H1 (cell line): ENCODE results near the gene CCR8. TPM values are rescaled to one million over a fixed set of nuclear protein-coding genes. Genes with fewer than 3 reads are reported as not detected.

Experiments
- CTCF ChIA-PET: fragments of 300-600 bp; sonication (Branson Sonifier 250); formaldehyde crosslinking; loops from one replicate; lab custom pipeline; 2021; ENCODE audit not compliant: partially characterized antibody; lab: Charles Lee
- POLR2A ChIA-PET: fragments of 300-600 bp; sonication (Branson Sonifier 250); formaldehyde crosslinking; loops from one replicate; lab custom pipeline; 2021; ENCODE audit warnings: inconsistent platforms; ENCODE audit not compliant: partially characterized antibody; lab: Charles Lee
- DNase-seq, 2 experiments: peaks; one replicate each; pipeline versions ENCODE4 v3.0.0 to v3.0.0-alpha.2; 2010 to 2022; ENCODE audit warnings: low spot score in 2 of 2, low read depth in 1 of 2, mixed read lengths in 1 of 2
- FAIRE-seq: peaks from 2 replicates; lab custom pipeline; 2011; peaks lifted over from hg19 to GRCh38; lab: Jason Lieb, UNC
- H2AFZ ChIP-seq: 2 replicates; pipeline ENCODE4 v1.8.1; 2012; ENCODE audit warnings: low read length, inconsistent platforms
- H2AK5ac ChIP-seq: 2 replicates; pipeline ENCODE4 v1.6.1; 2013; ENCODE audit warnings: low read depth, low read length
- H2BK120ac ChIP-seq: replicated peaks from 2 replicates; pipeline ENCODE3; 2013; ENCODE audit warnings: low read depth, low read length, inconsistent platforms
- H2BK12ac ChIP-seq: 2 replicates; pipeline ENCODE4 v1.6.1; 2013; ENCODE audit warnings: low read depth, low read length
- H2BK15ac ChIP-seq: 2 replicates; pipeline ENCODE4 v1.6.1; 2013; ENCODE audit warnings: low read length
- H2BK20ac ChIP-seq: 2 replicates; pipeline ENCODE4 v1.6.1; 2013; ENCODE audit warnings: low read length
- H2BK5ac ChIP-seq: 2 replicates; pipeline ENCODE4 v1.6.1; 2013; ENCODE audit warnings: low read depth, low read length
- H3K14ac ChIP-seq: 2 replicates; pipeline ENCODE4 v1.6.1; 2013; ENCODE audit warnings: inconsistent platforms; ENCODE audit not compliant: insufficient read length
- H3K18ac ChIP-seq: 2 replicates; pipeline ENCODE4 v1.6.1; 2013; ENCODE audit warnings: low read length; ENCODE audit errors: extremely low read depth
- H3K23ac ChIP-seq: 2 replicates; pipeline ENCODE4 v1.6.1; 2013; ENCODE audit warnings: inconsistent platforms; ENCODE audit not compliant: insufficient read length
- H3K23me2 ChIP-seq: 2 replicates; pipeline ENCODE4 v1.6.1; 2013; ENCODE audit warnings: low read depth, low read length
- H3K27ac ChIP-seq: 2 replicates; pipeline ENCODE4 v1.6.1; 2011; ENCODE audit warnings: low read depth, low read length, inconsistent platforms
- H3K27me3 ChIP-seq, 4 experiments: replicated peaks in 1 of 4; 1 replicate in 1 of 4; 2 replicates in 3 of 4; pipeline versions ENCODE4 v1.6.1 to v1.8.1; 2011 to 2013; ENCODE audit warnings: low read length in 3 of 4, mild to moderate bottlenecking in 3 of 4, inconsistent platforms in 2 of 4, mixed read lengths in 2 of 4, moderate library complexity in 1 of 4; ENCODE audit not compliant: control insufficient read depth in 3 of 4, insufficient read depth in 3 of 4; ENCODE audit errors: extremely low read depth in 1 of 4
- H3K36me3 ChIP-seq, 4 experiments: 2 replicates each; pipeline versions ENCODE4 v1.6.1 to v1.8.1; 2011 to 2013; ENCODE audit warnings: mild to moderate bottlenecking in 4 of 4, low read length in 3 of 4, moderate library complexity in 2 of 4, control low read depth in 1 of 4, inconsistent platforms in 1 of 4; ENCODE audit not compliant: insufficient read depth in 4 of 4, control insufficient read depth in 2 of 4
- H3K4ac ChIP-seq: replicated peaks from 2 replicates; pipeline ENCODE3; 2013; ENCODE audit warnings: low read length, low read depth, mixed read lengths, inconsistent platforms; ENCODE audit not compliant: insufficient read length
- H3K4me1 ChIP-seq, 4 experiments: replicated peaks in 1 of 4; 1 replicate in 1 of 4; 2 replicates in 3 of 4; pipeline versions ENCODE4 v1.6.1 to v1.8.1; 2011 to 2013; ENCODE audit warnings: low read length in 3 of 4, inconsistent platforms in 2 of 4, mixed read lengths in 1 of 4; ENCODE audit not compliant: insufficient read depth in 4 of 4, control insufficient read depth in 3 of 4
- H3K4me2 ChIP-seq, 2 experiments: 2 replicates each; pipeline versions ENCODE4 v1.6.1 to v1.8.1; 2011 to 2013; ENCODE audit warnings: low read depth in 2 of 2, low read length in 2 of 2, control low read depth in 1 of 2, inconsistent platforms in 1 of 2, mild to moderate bottlenecking in 1 of 2; ENCODE audit not compliant: insufficient read depth in 1 of 2
- H3K4me3 ChIP-seq, 4 experiments: fragments of 200-600, 300-600 bp in 1 of 4; sonication (generic), shearing (Covaris generic), sonication (Bioruptor Twin) in 1 of 4; 2 replicates each; pipeline versions ENCODE4 v1.5.1 to v1.8.1; 2011 to 2016; ENCODE audit warnings: low read length in 4 of 4, low read depth in 3 of 4, control low read depth in 2 of 4, inconsistent platforms in 2 of 4, mild to moderate bottlenecking in 2 of 4, mixed read lengths in 1 of 4, moderate library complexity in 1 of 4; ENCODE audit not compliant: insufficient read depth in 2 of 4; ENCODE audit errors: extremely low read depth in 1 of 4
- H3K56ac ChIP-seq: replicated peaks from 2 replicates; pipeline ENCODE3; 2013; ENCODE audit warnings: low read depth, mild to moderate bottlenecking, mixed read lengths, low read length, inconsistent platforms; ENCODE audit not compliant: insufficient read length
- H3K79me1 ChIP-seq: 2 replicates; pipeline ENCODE4 v1.6.1; 2013; ENCODE audit warnings: low read depth, low read length, control low read depth
- H3K79me2 ChIP-seq, 2 experiments: 2 replicates each; pipeline versions ENCODE4 v1.6.1 to v1.8.1; 2012 to 2013; ENCODE audit warnings: low read length in 2 of 2, mild to moderate bottlenecking in 2 of 2, inconsistent platforms in 1 of 2; ENCODE audit not compliant: insufficient read depth in 2 of 2, control insufficient read depth in 1 of 2
- H3K9ac ChIP-seq, 4 experiments: replicated peaks in 1 of 4; 1 replicate in 1 of 4; 2 replicates in 3 of 4; pipeline versions ENCODE4 v1.6.1 to v1.8.1; 2011 to 2013; ENCODE audit warnings: low read depth in 3 of 4, low read length in 3 of 4, control low read depth in 2 of 4, mild to moderate bottlenecking in 2 of 4, moderate library complexity in 2 of 4, inconsistent platforms in 1 of 4; ENCODE audit errors: extremely low read depth in 1 of 4
- H3K9me3 ChIP-seq, 2 experiments: 2 replicates each; pipeline versions ENCODE4 v1.6.1 to v1.8.1; 2012 to 2013; ENCODE audit warnings: mild to moderate bottlenecking in 2 of 2, moderate library complexity in 2 of 2, control low read depth in 1 of 2, inconsistent platforms in 1 of 2, low read depth in 1 of 2, low read length in 1 of 2, mixed read lengths in 1 of 2; ENCODE audit not compliant: insufficient read depth in 2 of 2
- H4K20me1 ChIP-seq, 2 experiments: replicated peaks in 1 of 2; 2 replicates each; pipeline versions ENCODE3 to v1.8.1; 2011 to 2013; ENCODE audit warnings: inconsistent platforms in 2 of 2, low read length in 2 of 2, mild to moderate bottlenecking in 1 of 2; ENCODE audit not compliant: insufficient read depth in 2 of 2, control insufficient read depth in 1 of 2
- H4K5ac ChIP-seq: 2 replicates; pipeline ENCODE4 v1.6.1; 2013; ENCODE audit warnings: low read length, low read depth, mixed read lengths, inconsistent platforms; ENCODE audit not compliant: insufficient read length
- H4K8ac ChIP-seq: 2 replicates; pipeline ENCODE4 v1.8.0; 2013; ENCODE audit warnings: mild to moderate bottlenecking, moderate library complexity, low read length, inconsistent platforms; ENCODE audit not compliant: insufficient read depth; ENCODE audit errors: extremely low read depth
- H4K91ac ChIP-seq: replicated peaks from 2 replicates; pipeline ENCODE3; 2013; ENCODE audit warnings: low read length, mixed read lengths, inconsistent platforms; ENCODE audit not compliant: insufficient read length
- CEBPB ChIP-seq: IDR thresholded peaks from 2 replicates; pipeline ENCODE4 v1.6.1; 2012; ENCODE audit warnings: low read depth, low read length
- CTBP2 ChIP-seq: IDR thresholded peaks from 2 replicates; pipeline ENCODE4 v1.7.0; 2011; ENCODE audit warnings: borderline replicate concordance, mild to moderate bottlenecking, moderate library complexity, mixed read lengths, low read length; ENCODE audit not compliant: insufficient read depth, insufficient read length
- PHF8 ChIP-seq: fragments of 200-600 bp; sonication (generic); conservative IDR thresholded peaks from 2 replicates; pipeline ENCODE4 v1.7.1; 2012; ENCODE audit warnings: low read depth, mild to moderate bottlenecking, inconsistent platforms, low read length, moderate library complexity
- SIN3A ChIP-seq, 2 experiments: IDR thresholded peaks in 1 of 2; conservative IDR thresholded peaks in 1 of 2; 2 replicates each; pipeline ENCODE4 v1.6.1; 2011 to 2012; ENCODE audit warnings: low read length in 2 of 2, improper control_type of control experiment in 1 of 2, low read depth in 1 of 2, mild to moderate bottlenecking in 1 of 2
- SP2 ChIP-seq: IDR thresholded peaks from 2 replicates; pipeline ENCODE4 v1.6.1; 2012; ENCODE audit warnings: mild to moderate bottlenecking, low read length, inconsistent platforms
- TCF12 ChIP-seq: IDR thresholded peaks from 2 replicates; pipeline ENCODE4 v1.6.1; 2011; ENCODE audit warnings: low read depth, mild to moderate bottlenecking, low read length
- YY1 ChIP-seq: IDR thresholded peaks from 2 replicates; pipeline ENCODE4 v1.6.1; 2011; ENCODE audit warnings: low read depth, mild to moderate bottlenecking, low read length
- ZNF274 ChIP-seq: IDR thresholded peaks from 2 replicates; pipeline ENCODE4 v1.7.0; 2012; ENCODE audit warnings: low read length, borderline replicate concordance; ENCODE audit errors: extremely low read depth
- WGBS, 2 experiments: shearing (Covaris generic) in 1 of 2; methylation state at CpG; one replicate each; pipeline versions ENCODE4 v1.1.6 to v1.1.7; 2013 to 2015; ENCODE audit warnings: low lambda C conversion rate in 2 of 2, mixed read lengths in 2 of 2, inconsistent platforms in 1 of 2, low coverage in 1 of 2, missing lambda C conversion rate in 1 of 2; ENCODE audit not compliant: insufficient replicate concordance in 2 of 2, insufficient coverage in 1 of 2, insufficient read length in 1 of 2; ENCODE audit errors: extremely low coverage in 1 of 2, missing lambda C conversion rate in 1 of 2; 5-methylcytosine and 5-hydroxymethylcytosine counted together
- polyA plus RNA-seq, 7 experiments: library from polyadenylated mRNA; depleted of rRNA in 3 of 7; stranded (reverse) in 5 of 7; unstranded in 2 of 7; fragments of >200 nt in 5 of 7; fragments of 200-250 nt in 2 of 7; gene quantifications; 1 replicate in 5 of 7; 2 replicates in 1 of 7; 4 replicates in 1 of 7; pipeline versions ENCODE4 v1.2.1 to v1.2.3, GENCODE V29; 2011 to 2013; ENCODE audit warnings: missing spikeins in 2 of 7, mixed read lengths in 2 of 7
- total RNA-seq: library from RNA; stranded (reverse); fragmentation: NEBNext Ultra II Directional; extraction: Animal tissue kit (Norgen Biotek cat#: 25700); gene quantifications from 2 replicates; pipeline ENCODE4 v1.2.1, GENCODE V29; 2021

Gene CCR8
- total and polyA plus RNA-seq, 2 of the 8 experiments (the other 6 are each of a cell fraction or from before 2014, with no cell fraction given), result 0.35 TPM; not detected in 1

GRCh38 chr3:39381432-39381831 is 51.9 kb downstream of the CCR8 start:
- H2BK120ac ChIP-seq, result no peak overlapping the region
- TF ChIP-seq CEBPB (no peak), YY1 (no peak), SIN3A (conservative IDR thresholded peaks at IDR 0.05 in 1 of 2, IDR thresholded peaks at IDR 0.05 in 1 of 2; ENCODE audit: low read depth in 1 of 2, low read length in 2 of 2) (no peak), TCF12 (no peak), CTBP2 (no peak), PHF8 (no peak), ZNF274 (no peak), SP2 (no peak)
- TF ChIP-seq, all 59 proteins: peak for 0
- 93% methylated on average over 3 of the region's 3 CpGs; no CpG with 5 or more reads in 1 of the 2 experiments for WGBS, 2 experiments
- H3K23me2 ChIP-seq, result no peaks in the 10 kb centered on the region; the same call in 1 of the 2 replicates
- POLR2A ChIA-PET, result interaction anchor here (33.7 kb wide), 1 partner anchor 29 kb away, joined by 771 read pairs; the partner anchor contains the start of gene RPSA
- no peak overlapping the region for H3K4me2 ChIP-seq
- no peaks in the 10 kb centered on the region for H3K36me3 ChIP-seq
- H3K79me1 ChIP-seq, result peaks cover 1% of the 10 kb centered on the region
- H4K20me1 ChIP-seq, result peaks cover 6 to 8% of the 10 kb centered on the region in 2 experiments
- no peak overlapping the region for H4K5ac ChIP-seq
- no peak overlapping the region for H2BK20ac ChIP-seq
- FAIRE-seq, result no peak
- H3K14ac ChIP-seq, result no peak overlapping the region
- no peak overlapping the region for H2BK12ac ChIP-seq
- no peak overlapping the region for H3K23ac ChIP-seq
- CTCF ChIA-PET, result interaction anchor here (11.5 kb wide), 1 partner anchor 88 kb away, joined by 169 read pairs; no protein-coding TSS in a partner anchor
- no peak overlapping the region; a peak in 2 of 7 replicates for H3K9ac ChIP-seq
- no peaks in the 10 kb centered on the region for H3K27me3 ChIP-seq
- H2BK15ac ChIP-seq, result no peak overlapping the region
- no peak overlapping the region for H3K4ac ChIP-seq
- no peak overlapping the region for H2AK5ac ChIP-seq
- H3K9me3 ChIP-seq, result no peaks in the 10 kb centered on the region
- no peak overlapping the region for H2AFZ ChIP-seq
- H2BK5ac ChIP-seq, result no peak overlapping the region
- H3K4me3 ChIP-seq, result no peak overlapping the region
- H3K18ac ChIP-seq, result no peak overlapping the region
- H4K91ac ChIP-seq, result no peak overlapping the region
- peaks cover 15 to 26% of the 10 kb centered on the region in 2 experiments for H3K79me2 ChIP-seq
- no peak overlapping the region for H3K56ac ChIP-seq
- no peak for DNase-seq
- H4K8ac ChIP-seq, result no peak overlapping the region
- H3K27ac ChIP-seq, result no peak overlapping the region
- peaks cover 3 to 11% (median 5%) of the 10 kb centered on the region in 4 experiments for H3K4me1 ChIP-seq
